Stimulated activated naive CD8-positive, alpha-beta T cell treated with anti-CD3 and anti-CD28 coated beads, Interleukin-15, Interleukin-2, amounts not matched to agents 100 U/mL and 50 U/mL, for 24 hours (primary cell): Measurements from ENCODE around the gene MAGI3.
"Not testable (repeated sequence)": the region's sequence is repeated elsewhere in the genome, so short reads cannot be mapped to it uniquely, and the experiment has no call there.

Experiments
- ATAC-seq: fragments of 150-1000 bp; cut with Tn5 transposase; one replicate; pipeline ENCODE4 v1.10.0; 2021
- DNase-seq: peaks from one replicate; pipeline ENCODE4 v3.0.0; 2021

Gene MAGI3

DNA sequence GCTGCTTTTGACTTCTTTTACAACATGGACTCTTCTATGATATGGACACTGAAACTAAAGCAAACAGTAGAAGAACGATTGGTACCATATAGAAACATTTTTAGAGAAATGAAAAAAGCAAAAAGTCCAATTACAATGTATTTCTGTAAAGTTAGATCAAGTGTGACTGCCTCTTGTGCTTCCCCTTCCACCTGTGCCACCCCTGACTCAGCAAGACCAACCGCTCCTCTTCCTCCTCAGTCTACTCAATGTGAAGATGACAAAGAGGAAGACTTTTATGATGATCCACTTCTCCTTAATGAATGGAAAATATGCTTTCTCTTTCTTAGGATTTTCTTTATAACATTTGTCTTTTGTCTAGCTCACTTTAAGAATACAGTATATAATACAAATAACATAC, 302.0 kb downstream of the MAGI3 start:
- DNase-seq (no peak), ATAC-seq (no peak)

DNA sequence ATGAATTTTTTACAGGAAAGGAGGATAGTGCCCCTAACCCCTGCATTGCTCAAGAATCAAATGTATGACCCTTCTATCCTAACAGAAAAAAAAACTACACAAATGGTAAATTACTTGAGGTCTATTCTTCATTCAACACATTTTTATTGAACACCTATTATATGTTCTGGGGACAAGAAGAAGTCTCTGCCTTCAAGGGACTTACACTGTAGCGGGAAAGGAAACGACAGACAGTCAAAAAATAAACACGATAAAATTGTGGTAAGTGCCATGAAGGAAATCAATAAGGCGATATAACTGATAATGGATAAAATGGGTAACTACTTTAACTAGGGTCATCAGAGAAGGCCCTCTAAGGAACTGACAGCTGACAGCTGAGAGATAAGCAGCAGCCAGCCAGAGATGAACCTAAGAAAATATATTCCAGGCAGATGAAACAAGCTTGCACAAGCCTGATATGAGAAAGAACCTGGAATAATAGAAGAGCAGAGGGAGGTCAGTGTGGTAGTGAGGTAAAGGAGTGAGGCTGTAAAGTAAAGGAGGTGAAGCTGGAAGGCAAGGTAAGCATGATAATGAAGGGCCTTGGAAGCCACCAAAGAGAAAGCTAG, 302.6 kb downstream of the MAGI3 start:
- ATAC-seq (no peak), DNase-seq (no peak)

DNA sequence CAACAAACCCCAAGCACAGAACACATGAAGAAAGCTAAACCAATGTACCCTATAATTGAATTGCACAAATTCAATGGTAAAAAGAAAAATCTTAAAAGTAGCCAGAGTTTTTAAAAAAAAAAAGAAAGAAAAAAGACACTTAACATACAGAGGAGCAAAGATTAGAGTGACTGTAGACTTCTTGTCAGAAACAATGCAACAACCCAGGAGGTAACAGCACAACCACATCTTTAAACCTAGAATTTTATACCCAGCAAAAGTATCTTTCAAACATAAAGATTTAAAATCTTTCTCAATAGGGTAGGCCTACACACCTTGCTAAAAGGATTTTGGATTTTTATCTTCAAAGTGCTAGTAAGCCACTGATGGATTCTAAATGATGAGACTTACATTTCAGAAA, 304.6 kb downstream of the MAGI3 start:
- no peak for ATAC-seq
- no peak for DNase-seq

DNA sequence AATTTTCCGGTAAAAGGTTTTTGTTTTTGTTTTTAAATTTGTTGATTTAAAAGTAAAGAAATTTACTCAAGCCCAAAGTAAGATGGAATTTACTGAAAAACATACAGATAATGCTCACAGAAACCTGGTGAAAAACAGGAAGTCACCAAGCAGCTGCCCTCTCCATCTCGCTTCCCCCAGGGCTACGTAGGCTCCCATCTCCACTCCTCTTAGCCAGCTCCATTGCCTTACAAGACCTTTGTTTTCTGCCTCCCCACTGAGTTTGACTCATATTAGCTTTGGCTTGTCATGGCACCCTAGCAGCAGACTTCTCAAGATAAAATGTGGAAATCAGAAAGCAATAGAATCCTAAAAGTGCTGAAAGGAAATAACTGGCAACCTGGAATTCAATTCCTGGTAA, 311.1 kb downstream of the MAGI3 start:
- DNase-seq = no peak
- ATAC-seq = no peak

DNA sequence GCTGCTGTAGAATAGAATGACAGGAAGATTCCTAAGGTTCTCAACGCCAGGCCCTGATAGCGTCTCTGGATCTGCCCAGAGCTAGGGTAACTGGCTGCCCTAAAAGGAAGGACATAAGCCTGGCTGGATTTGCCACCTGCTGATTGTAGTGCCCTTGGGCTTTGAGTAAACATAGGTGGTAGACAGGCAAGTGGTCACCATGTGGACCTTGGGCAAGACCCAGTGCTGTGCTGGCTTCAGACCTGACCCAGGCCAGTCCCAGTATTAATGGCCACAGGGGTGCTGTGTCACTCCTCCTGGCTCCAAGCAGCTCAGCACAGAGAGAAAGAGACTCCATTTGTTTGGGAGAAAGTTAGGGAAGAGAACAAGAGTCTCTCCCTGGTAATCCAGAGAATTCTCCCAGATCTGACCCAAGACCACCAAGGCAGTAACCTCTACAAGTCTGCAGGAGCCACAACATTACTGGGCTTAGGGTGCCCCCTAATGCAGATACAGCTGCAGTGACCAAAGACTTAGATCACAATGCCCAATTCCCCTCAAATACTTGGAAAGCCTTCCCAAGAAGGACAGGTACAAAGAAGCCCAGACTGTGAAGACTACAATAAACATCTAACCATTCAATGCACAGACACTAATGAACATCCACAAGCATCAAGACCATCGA, 324.4 kb downstream of the MAGI3 start:
- no peak for ATAC-seq
- no peak for DNase-seq

DNA sequence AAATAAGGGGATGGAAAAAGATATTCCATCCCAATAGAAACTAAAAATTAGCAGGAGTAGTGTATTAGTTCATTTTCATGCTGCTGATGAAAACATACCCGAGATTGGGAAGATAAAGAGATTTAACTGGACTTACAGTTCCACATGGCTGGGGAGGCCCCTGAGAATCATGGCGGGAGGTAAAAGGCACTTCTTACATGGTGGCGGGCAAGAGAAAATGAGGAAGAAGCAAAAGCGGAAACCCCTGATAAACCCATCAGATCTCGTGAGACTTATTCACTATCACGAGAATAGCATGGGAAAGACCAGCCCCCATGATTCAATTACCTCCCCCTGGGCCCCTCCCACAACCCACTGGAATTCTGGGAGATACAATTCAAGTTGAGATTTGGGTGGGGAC, 327.2 kb downstream of the MAGI3 start:
- not testable (repeated sequence) for DNase-seq, ATAC-seq

DNA sequence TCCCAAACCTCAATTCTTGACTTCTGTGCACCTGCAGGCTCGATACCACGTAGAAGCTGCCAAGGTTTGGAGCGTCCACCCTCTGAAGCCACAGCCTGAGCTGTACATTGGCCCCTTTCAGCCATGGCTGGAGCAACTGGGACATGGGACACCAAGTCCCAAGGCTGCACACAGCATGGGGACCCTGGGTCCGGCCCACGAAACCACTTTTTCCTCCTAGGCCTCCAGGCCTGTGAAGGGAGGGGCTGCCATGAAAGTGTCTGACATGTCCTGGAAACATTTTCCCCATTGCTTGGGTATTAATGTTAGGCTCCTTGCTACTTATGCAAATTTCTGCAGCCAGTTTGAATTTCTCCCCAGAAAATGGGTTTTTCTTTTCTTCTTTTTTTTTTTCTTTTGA, 328.3 kb downstream of the MAGI3 start:
- ATAC-seq = not testable (repeated sequence)

DNA sequence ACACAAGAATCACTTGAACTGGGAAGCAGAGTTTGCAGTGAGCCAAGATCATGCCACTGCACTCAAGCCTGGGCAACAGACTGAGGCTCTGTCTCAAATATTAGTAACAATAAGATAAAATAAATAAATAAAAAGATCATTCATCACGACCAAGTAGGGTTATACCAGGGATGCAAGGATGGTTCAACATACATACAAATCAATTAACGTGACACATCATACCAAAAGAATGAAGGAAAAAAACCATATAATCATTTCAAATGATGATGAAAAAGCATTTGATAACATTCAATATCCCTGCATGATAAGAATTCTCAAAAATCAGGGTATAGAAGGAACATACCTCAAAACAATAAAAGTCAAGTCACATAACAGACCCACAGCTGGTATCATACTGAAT, 330.7 kb downstream of the MAGI3 start:
- DNase-seq (no peak), ATAC-seq (no peak)

More for the DNA sequence above, 328.3 kb downstream of the MAGI3 start:
- DNase-seq = not testable (repeated sequence)

DNA sequence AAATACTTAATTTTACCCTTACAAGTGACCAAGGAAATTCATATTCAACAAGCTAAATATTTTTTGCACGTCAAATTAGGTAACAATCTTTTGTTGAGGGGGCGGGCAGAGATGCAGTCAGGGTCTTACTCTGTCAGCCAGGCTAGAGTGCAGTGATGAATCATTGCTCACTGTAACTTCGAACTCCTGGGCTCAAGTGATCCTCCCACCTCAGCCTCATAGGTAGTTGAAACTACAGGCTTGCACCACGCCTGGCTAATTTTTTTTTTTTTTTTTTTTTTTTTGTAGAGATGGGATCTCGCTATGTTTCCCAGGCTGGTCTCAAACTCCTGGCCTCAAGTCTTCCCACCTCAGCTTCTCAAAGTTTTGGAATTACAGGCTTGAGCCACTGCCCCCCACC, 342.5 kb downstream of the MAGI3 start:
- no peak for DNase-seq
- ATAC-seq = no peak

DNA sequence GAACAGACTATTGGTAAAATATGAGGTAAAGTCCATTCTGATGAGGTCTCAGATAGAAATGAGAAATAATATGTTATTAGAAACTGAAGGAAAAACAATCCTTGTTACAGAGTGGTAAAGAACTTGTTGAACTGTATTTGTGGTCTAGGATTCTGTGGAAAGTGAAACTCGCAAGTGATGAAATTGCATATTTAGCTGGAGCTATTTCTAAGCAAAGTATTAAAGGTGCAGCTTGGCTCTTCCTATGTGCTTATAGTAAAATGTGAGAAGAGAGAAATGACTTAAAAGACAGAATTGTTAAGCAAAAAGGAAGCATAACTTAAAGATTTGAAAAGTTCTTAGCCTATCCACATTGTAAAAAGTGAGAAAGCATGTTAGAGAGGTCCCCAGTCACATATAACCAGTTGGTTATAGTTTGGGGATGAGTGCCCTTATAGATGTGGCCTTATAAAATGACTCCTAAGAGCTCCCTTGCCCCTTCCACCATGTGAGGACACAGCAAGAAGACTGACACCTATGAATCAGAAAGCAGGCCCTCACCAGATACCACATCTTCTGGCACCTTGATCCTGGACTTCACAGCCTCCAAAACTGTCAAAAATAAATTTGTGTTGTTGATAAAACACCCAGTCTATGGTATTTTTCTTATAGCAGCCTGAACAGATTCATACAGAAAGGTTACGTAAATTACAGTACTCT, 344.2 kb downstream of the MAGI3 start:
- DNase-seq (no peak), ATAC-seq (no peak)
